HEK293T (cell line): Measurements from ENCODE around the gene RBMX.

ENCODE experiments used
- ELF4 ChIP-seq: fragments of 450-650 bp; IDR thresholded peaks from 2 replicates; pipeline ENCODE4 v1.6.1; 2017; ENCODE audit warnings: antibody characterized with exemption
- FOXK2 ChIP-seq: fragments of 450-650 bp; IDR thresholded peaks from 2 replicates; pipeline ENCODE4 v1.6.1; 2016; ENCODE audit warnings: mild to moderate bottlenecking
- FOXM1 ChIP-seq: fragments of 450-650 bp; IDR thresholded peaks from 2 replicates; pipeline ENCODE4 v1.6.1; 2017; ENCODE audit warnings: mild to moderate bottlenecking, borderline replicate concordance
- HDGF ChIP-seq: fragments of 450-650 bp; IDR thresholded peaks from 2 replicates; pipeline ENCODE4 v1.6.1; 2017; ENCODE audit warnings: antibody characterized with exemption, borderline replicate concordance
- LEF1 ChIP-seq: fragments of 450-650 bp; IDR thresholded peaks from 2 replicates; pipeline ENCODE4 v1.6.1; 2017; ENCODE audit warnings: mild to moderate bottlenecking, borderline replicate concordance
- PKNOX1 ChIP-seq: fragments of 450-650 bp; IDR thresholded peaks from 2 replicates; pipeline ENCODE4 v1.6.1; 2016
- SP1 ChIP-seq: fragments of 450-650 bp; IDR thresholded peaks from 2 replicates; pipeline ENCODE4 v1.6.1; 2017
- SUZ12 ChIP-seq: fragments of 450-650 bp; IDR thresholded peaks from 2 replicates; pipeline ENCODE4 v1.6.1; 2016; ENCODE audit warnings: mild to moderate bottlenecking
- TARDBP ChIP-seq: fragments of 450-650 bp; IDR thresholded peaks from 2 replicates; pipeline ENCODE4 v1.6.1; 2016
- ZNF384 ChIP-seq: fragments of 450-650 bp; IDR thresholded peaks from 2 replicates; pipeline ENCODE4 v1.6.1; 2016

GRCh38 chrX:136858007-136858756 is 22.3 kb downstream of the RBMX start:
- TF ChIP-seq FOXM1 (no peak), SUZ12 (no peak), PKNOX1 (no peak), FOXK2 (no peak), LEF1 (no peak), SP1 (no peak), ZNF384 (no peak), HDGF (no peak), TARDBP (no peak), ELF4 (no peak)
